HepG2 (cell line): ENCODE measurements around the gene ADSS1. TPM values are rescaled to one million over a fixed set of nuclear protein-coding genes. Genes with fewer than 3 reads are reported as not detected.

Experiments used
- ARHGAP35 ChIP-seq: sonication (generic); formaldehyde crosslinking; IDR thresholded peaks from 2 replicates; pipeline ENCODE4 v1.9.0; 2022; ENCODE audit warnings: mild to moderate bottlenecking, inconsistent platforms, moderate library complexity, missing genetic modification reagents, borderline replicate concordance
- BHLHE40 ChIP-seq: IDR thresholded peaks from 2 replicates; pipeline ENCODE4 v1.6.1; 2011; ENCODE audit warnings: low read length, improper control_type of control experiment
- CBX5 ChIP-seq: sonication (generic); formaldehyde crosslinking; IDR thresholded peaks from 2 replicates; pipeline ENCODE4 v1.4.0; 2020; ENCODE audit warnings: missing genetic modification reagents, borderline replicate concordance
- CREB1 ChIP-seq, 2 experiments: fragments of 450-650 bp in 1 of 2; IDR thresholded peaks; 2 replicates each; pipeline ENCODE4 v1.6.1; 2016 to 2017; ENCODE audit warnings: control low read depth in 1 of 2, mild to moderate bottlenecking in 1 of 2, missing compliant biosample characterization in 1 of 2, missing genetic modification characterization in 1 of 2
- FOXC1 ChIP-seq: sonication (generic); formaldehyde crosslinking; IDR thresholded peaks from 2 replicates; pipeline ENCODE4 v1.8.0; 2022; ENCODE audit warnings: mild to moderate bottlenecking, missing genetic modification reagents, borderline replicate concordance
- NCOA5 ChIP-seq: sonication (generic); formaldehyde crosslinking; IDR thresholded peaks from 2 replicates; pipeline ENCODE4 v1.4.0; 2020; ENCODE audit warnings: missing genetic modification reagents
- U2AF2 ChIP-seq: fragments of 200-400 bp; formaldehyde crosslinking; IDR thresholded peaks from 2 replicates; pipeline ENCODE4 v1.6.1; 2017; ENCODE audit warnings: low read depth, mild to moderate bottlenecking, low read length
- USF2 ChIP-seq, 2 experiments: sonication (generic) in 1 of 2; formaldehyde crosslinking in 1 of 2; IDR thresholded peaks; 2 replicates each; pipeline versions ENCODE4 v1.5.1 to v1.6.1; 2011 to 2020; ENCODE audit warnings: borderline replicate concordance in 1 of 2, low read depth in 1 of 2, low read length in 1 of 2, mild to moderate bottlenecking in 1 of 2, missing genetic modification reagents in 1 of 2, moderate library complexity in 1 of 2
- YY1 ChIP-seq: IDR thresholded peaks from 2 replicates; pipeline ENCODE4 v1.6.1; 2011; ENCODE audit warnings: low read length, low read depth, moderate library complexity, mild to moderate bottlenecking; ENCODE audit not compliant: insufficient read depth, insufficient replicate concordance
- ZNF749 ChIP-seq: sonication (generic); formaldehyde crosslinking; IDR thresholded peaks from 2 replicates; pipeline ENCODE4 v1.8.0; 2022; ENCODE audit warnings: mild to moderate bottlenecking, missing genetic modification reagents, moderate library complexity, borderline replicate concordance
- polyA plus RNA-seq, 8 experiments: library from polyadenylated mRNA; depleted of rRNA in 3 of 8; stranded (reverse) in 7 of 8; unstranded in 1 of 8; fragments of >200 nt; fragmentation: Illumina TruSeq in 4 of 8; extraction: Trizol in 4 of 8; gene quantifications; 2 replicates each; pipeline versions ENCODE4 v1.2.1 to v1.2.3, GENCODE V29; 2011 to 2016; ENCODE audit warnings: low read depth in 4 of 8, missing spikeins in 1 of 8, mixed read lengths in 1 of 8; ENCODE audit not compliant: insufficient read depth in 1 of 8
- total RNA-seq, 5 experiments: library from RNA; depleted of rRNA; stranded (reverse); fragments of >200 nt; fragmentation: Illumina TruSeq; extraction: Trizol; gene quantifications; 2 replicates each; pipeline ENCODE4 v1.2.3, GENCODE V29; 2016; ENCODE audit warnings: low read depth in 1 of 5
- TF ChIP-seq, protein P1 (sequence below): IDR thresholded peaks from 2 replicates; pipeline ENCODE4 v1.6.1; 2016; ENCODE audit warnings: mild to moderate bottlenecking
- TF ChIP-seq, protein P2 (sequence below): sonication (generic); formaldehyde crosslinking; conservative IDR thresholded peaks from 2 replicates; pipeline ENCODE4 v1.8.0; 2022; ENCODE audit warnings: mild to moderate bottlenecking, moderate library complexity, missing genetic modification reagents
- TF ChIP-seq, protein P3 (sequence below): sonication (generic); formaldehyde crosslinking; IDR thresholded peaks from 2 replicates; pipeline ENCODE4 v1.4.0; 2020; ENCODE audit warnings: missing genetic modification reagents
- TF ChIP-seq, protein P4 (sequence below): sonication (generic); formaldehyde crosslinking; IDR thresholded peaks from 2 replicates; pipeline ENCODE4 v1.8.0; 2022; ENCODE audit warnings: missing genetic modification reagents, mild to moderate bottlenecking, inconsistent platforms, borderline replicate concordance
- TF ChIP-seq, protein P5 (sequence below): sonication (generic); formaldehyde crosslinking; IDR thresholded peaks from 2 replicates; pipeline ENCODE4 v1.5.0; 2020; ENCODE audit warnings: missing genetic modification reagents
- TF ChIP-seq, protein P6 (sequence below): sonication (generic); formaldehyde crosslinking; IDR thresholded peaks from 2 replicates; pipeline ENCODE4 v1.9.0; 2022; ENCODE audit warnings: low read depth, missing genetic modification reagents

The ADSS1 gene
- total and polyA plus RNA-seq, 2 of the 13 experiments (the other 11 are each of a cell fraction or from before 2014, with no cell fraction given) = 1.0 to 36.7 TPM

GRCh38 chr14:104726600-104727451 lies 2.8 kb downstream of the ADSS1 start (continued):
- TF ChIP-seq ARHGAP35 (CRISPR knock-in tag) = no peak
- TF ChIP-seq, protein P1, sequence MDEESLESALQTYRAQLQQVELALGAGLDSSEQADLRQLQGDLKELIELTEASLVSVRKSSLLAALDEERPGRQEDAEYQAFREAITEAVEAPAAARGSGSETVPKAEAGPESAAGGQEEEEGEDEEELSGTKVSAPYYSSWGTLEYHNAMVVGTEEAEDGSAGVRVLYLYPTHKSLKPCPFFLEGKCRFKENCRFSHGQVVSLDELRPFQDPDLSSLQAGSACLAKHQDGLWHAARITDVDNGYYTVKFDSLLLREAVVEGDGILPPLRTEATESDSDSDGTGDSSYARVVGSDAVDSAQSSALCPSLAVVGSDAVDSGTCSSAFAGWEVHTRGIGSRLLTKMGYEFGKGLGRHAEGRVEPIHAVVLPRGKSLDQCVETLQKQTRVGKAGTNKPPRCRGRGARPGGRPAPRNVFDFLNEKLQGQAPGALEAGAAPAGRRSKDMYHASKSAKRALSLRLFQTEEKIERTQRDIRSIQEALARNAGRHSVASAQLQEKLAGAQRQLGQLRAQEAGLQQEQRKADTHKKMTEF (CRISPR knock-in tag) = no peak
- no peak for TF ChIP-seq BHLHE40
- no peak for TF ChIP-seq CREB1 (IDR thresholded peaks at IDR 0.05)
- no peak for TF ChIP-seq CREB1 (CRISPR knock-in tag; IDR thresholded peaks at IDR 0.05)
- TF ChIP-seq U2AF2 = no peak
- TF ChIP-seq USF2 (IDR thresholded peaks at IDR 0.05; ENCODE audit: low read depth, low read length) = no peak
- no peak for TF ChIP-seq USF2 (CRISPR knock-in tag; IDR thresholded peaks at IDR 0.05; ENCODE audit: borderline replicate concordance)
- TF ChIP-seq ZNF749 (CRISPR knock-in tag) = no peak
- TF ChIP-seq, protein P2, sequence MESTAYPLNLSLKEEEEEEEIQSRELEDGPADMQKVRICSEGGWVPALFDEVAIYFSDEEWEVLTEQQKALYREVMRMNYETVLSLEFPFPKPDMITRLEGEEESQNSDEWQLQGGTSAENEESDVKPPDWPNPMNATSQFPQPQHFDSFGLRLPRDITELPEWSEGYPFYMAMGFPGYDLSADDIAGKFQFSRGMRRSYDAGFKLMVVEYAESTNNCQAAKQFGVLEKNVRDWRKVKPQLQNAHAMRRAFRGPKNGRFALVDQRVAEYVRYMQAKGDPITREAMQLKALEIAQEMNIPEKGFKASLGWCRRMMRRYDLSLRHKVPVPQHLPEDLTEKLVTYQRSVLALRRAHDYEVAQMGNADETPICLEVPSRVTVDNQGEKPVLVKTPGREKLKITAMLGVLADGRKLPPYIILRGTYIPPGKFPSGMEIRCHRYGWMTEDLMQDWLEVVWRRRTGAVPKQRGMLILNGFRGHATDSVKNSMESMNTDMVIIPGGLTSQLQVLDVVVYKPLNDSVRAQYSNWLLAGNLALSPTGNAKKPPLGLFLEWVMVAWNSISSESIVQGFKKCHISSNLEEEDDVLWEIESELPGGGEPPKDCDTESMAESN (CRISPR knock-in tag) = no peak
- TF ChIP-seq, protein P3, sequence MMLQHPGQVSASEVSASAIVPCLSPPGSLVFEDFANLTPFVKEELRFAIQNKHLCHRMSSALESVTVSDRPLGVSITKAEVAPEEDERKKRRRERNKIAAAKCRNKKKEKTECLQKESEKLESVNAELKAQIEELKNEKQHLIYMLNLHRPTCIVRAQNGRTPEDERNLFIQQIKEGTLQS (CRISPR knock-in tag) = no peak
- no peak for TF ChIP-seq NCOA5 (CRISPR knock-in tag)
- TF ChIP-seq, protein P4, sequence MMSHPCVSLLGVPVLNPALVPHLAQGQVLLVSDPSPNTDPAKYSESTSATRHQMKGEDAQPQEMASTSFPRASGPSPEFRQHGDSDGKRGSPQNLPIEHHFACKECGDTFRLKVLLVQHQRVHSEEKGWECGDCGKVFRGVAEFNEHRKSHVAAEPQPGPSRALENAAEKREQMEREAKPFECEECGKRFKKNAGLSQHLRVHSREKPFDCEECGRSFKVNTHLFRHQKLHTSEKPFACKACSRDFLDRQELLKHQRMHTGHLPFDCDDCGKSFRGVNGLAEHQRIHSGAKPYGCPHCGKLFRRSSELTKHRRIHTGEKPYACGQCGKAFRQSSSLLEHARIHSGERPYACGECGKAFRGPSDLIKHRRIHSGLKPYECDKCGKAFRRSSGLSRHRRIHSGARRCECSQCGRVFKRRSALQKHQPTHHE (CRISPR knock-in tag) = 0 out of 2 replicates have a peak, but pooled peaks have one; percentile 56
- TF ChIP-seq CBX5 (CRISPR knock-in tag) = no peak
- TF ChIP-seq, protein P5, sequence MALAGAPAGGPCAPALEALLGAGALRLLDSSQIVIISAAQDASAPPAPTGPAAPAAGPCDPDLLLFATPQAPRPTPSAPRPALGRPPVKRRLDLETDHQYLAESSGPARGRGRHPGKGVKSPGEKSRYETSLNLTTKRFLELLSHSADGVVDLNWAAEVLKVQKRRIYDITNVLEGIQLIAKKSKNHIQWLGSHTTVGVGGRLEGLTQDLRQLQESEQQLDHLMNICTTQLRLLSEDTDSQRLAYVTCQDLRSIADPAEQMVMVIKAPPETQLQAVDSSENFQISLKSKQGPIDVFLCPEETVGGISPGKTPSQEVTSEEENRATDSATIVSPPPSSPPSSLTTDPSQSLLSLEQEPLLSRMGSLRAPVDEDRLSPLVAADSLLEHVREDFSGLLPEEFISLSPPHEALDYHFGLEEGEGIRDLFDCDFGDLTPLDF (CRISPR knock-in tag) = no peak
- no peak for TF ChIP-seq FOXC1
- TF ChIP-seq YY1 = peak; percentile 42
- TF ChIP-seq, protein P6, sequence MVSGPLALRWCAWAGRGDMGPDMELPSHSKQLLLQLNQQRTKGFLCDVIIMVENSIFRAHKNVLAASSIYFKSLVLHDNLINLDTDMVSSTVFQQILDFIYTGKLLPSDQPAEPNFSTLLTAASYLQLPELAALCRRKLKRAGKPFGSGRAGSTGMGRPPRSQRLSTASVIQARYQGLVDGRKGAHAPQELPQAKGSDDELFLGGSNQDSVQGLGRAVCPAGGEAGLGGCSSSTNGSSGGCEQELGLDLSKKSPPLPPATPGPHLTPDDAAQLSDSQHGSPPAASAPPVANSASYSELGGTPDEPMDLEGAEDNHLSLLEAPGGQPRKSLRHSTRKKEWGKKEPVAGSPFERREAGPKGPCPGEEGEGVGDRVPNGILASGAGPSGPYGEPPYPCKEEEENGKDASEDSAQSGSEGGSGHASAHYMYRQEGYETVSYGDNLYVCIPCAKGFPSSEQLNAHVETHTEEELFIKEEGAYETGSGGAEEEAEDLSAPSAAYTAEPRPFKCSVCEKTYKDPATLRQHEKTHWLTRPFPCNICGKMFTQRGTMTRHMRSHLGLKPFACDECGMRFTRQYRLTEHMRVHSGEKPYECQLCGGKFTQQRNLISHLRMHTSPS (CRISPR knock-in tag) = peak; percentile 97
